CD4-positive, alpha-beta memory T cell (primary cell): ENCODE data around the gene TMEM86A. TPM values are rescaled to one million over a fixed set of nuclear protein-coding genes. Genes with fewer than 3 reads are reported as not detected.
"Not testable (repeated sequence)": the region's sequence is repeated elsewhere in the genome, so short reads cannot be mapped to it uniquely, and the experiment has no call there.

Source experiments
- CTCF ChIA-PET: fragments of 350-600 bp; sonication (Branson Sonifier 250); formaldehyde crosslinking; loops from one replicate; lab custom pipeline; 2021; ENCODE audit warnings: inconsistent platforms; ENCODE audit not compliant: partially characterized antibody; lab: Charles Lee
- POLR2A ChIA-PET: fragments of 350-600 bp; sonication (Branson Sonifier 250); formaldehyde crosslinking; loops from one replicate; lab custom pipeline; 2021; ENCODE audit not compliant: partially characterized antibody; lab: Charles Lee
- DNase-seq, 5 donors: peaks; one replicate each; pipeline versions ENCODE4 v3.0.0 to v3.0.0-alpha.2; 2020 to 2022; ENCODE audit warnings: mixed read lengths in 1 of 5
- H3K27ac ChIP-seq: one replicate; pipeline ENCODE4 v1.7.0; 2013; ENCODE audit warnings: low read depth, low read length
- H3K27me3 ChIP-seq: 2 replicates; pipeline ENCODE4 v1.7.0; 2013; ENCODE audit warnings: mild to moderate bottlenecking, low read length, moderate library complexity; ENCODE audit not compliant: insufficient read depth
- H3K36me3 ChIP-seq: 2 replicates; pipeline ENCODE4 v1.7.0; 2013; ENCODE audit warnings: mild to moderate bottlenecking, low read length, moderate library complexity; ENCODE audit not compliant: insufficient read depth
- H3K4me1 ChIP-seq: 2 replicates; pipeline ENCODE4 v1.7.0; 2013; ENCODE audit warnings: mild to moderate bottlenecking, low read length, moderate library complexity; ENCODE audit not compliant: insufficient read depth
- H3K4me3 ChIP-seq, 2 donors: one replicate each; pipeline ENCODE4 v1.7.0; 2013; ENCODE audit warnings: low read length in 2 of 2, mild to moderate bottlenecking in 1 of 2
- H3K9me3 ChIP-seq, 2 donors: one replicate each; pipeline ENCODE4 v1.7.0; 2013; ENCODE audit warnings: low read length in 2 of 2, control low read depth in 1 of 2; ENCODE audit not compliant: control insufficient read depth in 1 of 2
- H3K27ac Mint-ChIP-seq, 7 donors: one replicate each; pipeline ENCODE4 v1.8.0; 2020 to 2021; ENCODE audit warnings: mixed read lengths in 7 of 7, mild to moderate bottlenecking in 6 of 7, inconsistent platforms in 3 of 7, moderate library complexity in 3 of 7
- H3K27me3 Mint-ChIP-seq, 2 donors: one replicate each; pipeline ENCODE4 v1.8.0; 2020 to 2021; ENCODE audit warnings: mixed read lengths in 2 of 2
- H3K36me3 Mint-ChIP-seq, 2 donors: one replicate each; pipeline ENCODE4 v1.8.0; 2020 to 2021; ENCODE audit warnings: mixed read lengths in 2 of 2, inconsistent platforms in 1 of 2, mild to moderate bottlenecking in 1 of 2
- H3K4me1 Mint-ChIP-seq, 4 donors: one replicate each; pipeline ENCODE4 v1.8.0; 2020 to 2021; ENCODE audit warnings: mixed read lengths in 4 of 4, mild to moderate bottlenecking in 1 of 4
- H3K4me3 Mint-ChIP-seq, 8 donors: one replicate each; pipeline ENCODE4 v1.8.0; 2020 to 2021; ENCODE audit warnings: mixed read lengths in 8 of 8, mild to moderate bottlenecking in 7 of 8, moderate library complexity in 6 of 8, inconsistent platforms in 3 of 8
- H3K9me3 Mint-ChIP-seq, 8 donors: one replicate each; pipeline ENCODE4 v1.8.0; 2020 to 2021; ENCODE audit warnings: mixed read lengths in 8 of 8, mild to moderate bottlenecking in 5 of 8, inconsistent platforms in 3 of 8, moderate library complexity in 1 of 8
- intact Hi-C: fragments of 100-400 bp; cut with micrococcal nuclease; formaldehyde crosslinking; loops from one replicate; pipeline ENCODE4 v1.15.1; 2023
- polyA plus RNA-seq, 2 donors: library from polyadenylated mRNA; unstranded; fragments of 300-500 nt; fragmentation: Illumina TruSeq; gene quantifications; one replicate each; pipeline ENCODE4 v1.2.3, GENCODE V29; 2021
- total RNA-seq, 2 experiments: library from RNA; stranded (reverse); gene quantifications; one replicate each; pipeline ENCODE4 v1.2.3, GENCODE V29; 2021

Gene TMEM86A
- total and polyA plus RNA-seq, 4 experiments from 2014 or later = 0.76 to 4.0 (median 1.7) TPM

GRCh38 chr11:18682466-18682865, 16.1 kb upstream of the TMEM86A start:
- peaks cover 0 to 10% (median 1%) of the 10 kb centered on the region in 4 donors for H3K4me1 Mint-ChIP-seq
- H3K27me3 ChIP-seq = no peaks in the 10 kb centered on the region
- intact Hi-C loops = no loop called here
- H3K4me3 Mint-ChIP-seq = no peak overlapping the region
- peaks cover 0 to 1% of the 10 kb centered on the region in 2 donors for H3K27me3 Mint-ChIP-seq
- H3K36me3 Mint-ChIP-seq = no peaks in the 10 kb centered on the region
- no peak overlapping the region for H3K27ac Mint-ChIP-seq
- no peaks in the 10 kb centered on the region for H3K4me1 ChIP-seq
- ChIA-PET POLR2A (interaction anchor here (0.5 to 1.0 kb wide), 2 partner anchors 16 to 178 kb away, joined by 3 read pairs; partner anchors contain the start of gene TMEM86A), CTCF (interaction anchor here (1.3 kb wide), 1 partner anchor 48 kb away, joined by 3 read pairs; no protein-coding TSS in a partner anchor)
- DNase-seq = no peak
- no peak overlapping the region for H3K4me3 ChIP-seq
- H3K9me3 ChIP-seq = no peaks in the 10 kb centered on the region
- no peak overlapping the region for H3K27ac ChIP-seq
- H3K36me3 ChIP-seq = no peaks in the 10 kb centered on the region
- H3K9me3 Mint-ChIP-seq = no peaks in the 10 kb centered on the region

GRCh38 chr11:18684267-18684666, 14.3 kb upstream of the TMEM86A start:
- H3K36me3 ChIP-seq = no peaks in the 10 kb centered on the region
- peaks cover 0 to 4% (median 1%) of the 10 kb centered on the region in 4 donors for H3K4me1 Mint-ChIP-seq
- intact Hi-C loops = no loop called here
- no peak for DNase-seq
- H3K27me3 Mint-ChIP-seq = no peaks in the 10 kb centered on the region
- ChIA-PET CTCF (interaction anchor here (1.2 kb wide), 1 partner anchor 48 kb away, joined by 3 read pairs; no protein-coding TSS in a partner anchor), POLR2A (no interaction called here)
- H3K9me3 Mint-ChIP-seq = no peaks in the 10 kb centered on the region
- no peaks in the 10 kb centered on the region for H3K27me3 ChIP-seq
- H3K4me3 ChIP-seq = no peak overlapping the region
- H3K9me3 ChIP-seq = no peaks in the 10 kb centered on the region
- no peak overlapping the region for H3K4me3 Mint-ChIP-seq
- no peaks in the 10 kb centered on the region for H3K36me3 Mint-ChIP-seq
- H3K27ac Mint-ChIP-seq = no peak overlapping the region
- H3K27ac ChIP-seq = no peak overlapping the region
- H3K4me1 ChIP-seq = no peaks in the 10 kb centered on the region

- H3K36me3 Mint-ChIP-seq, CTCF ChIA-PET, H3K9me3 Mint-ChIP-seq, H3K4me3 ChIP-seq, DNase-seq, H3K27ac Mint-ChIP-seq, H3K27ac ChIP-seq, intact Hi-C loops, H3K27me3 Mint-ChIP-seq, H3K9me3 ChIP-seq, H3K4me1 Mint-ChIP-seq, H3K4me3 Mint-ChIP-seq, POLR2A ChIA-PET, H3K36me3 ChIP-seq, H3K27me3 ChIP-seq, H3K4me1 ChIP-seq: not testable (repeated sequence)
Measured at GRCh38 chr11:18691467-18692140, 7.0 kb upstream of the TMEM86A start.

GRCh38 chr11:18692941-18693760, 5.4 kb upstream of the TMEM86A start:
- POLR2A ChIA-PET = no interaction called here
- Histone ChIP-seq H3K4me1 (peaks cover 4% of the 10 kb centered on the region), H3K27ac (no peak overlapping the region), H3K9me3 (no peaks in the 10 kb centered on the region), H3K36me3 (no peaks in the 10 kb centered on the region), H3K27me3 (no peaks in the 10 kb centered on the region), H3K4me3 (no peak overlapping the region)
- intact Hi-C loops = no loop called here
- DNase-seq = no peak
- Mint-ChIP-seq H3K36me3 (no peaks in the 10 kb centered on the region), H3K4me3 (no peak overlapping the region), H3K27ac (peak overlapping the region in 1 of 7 donors; percentile 15), H3K4me1 (peaks cover 5 to 9% (median 6%) of the 10 kb centered on the region in 4 donors), H3K27me3 (no peaks in the 10 kb centered on the region), H3K9me3 (no peaks in the 10 kb centered on the region)
- CTCF ChIA-PET = no interaction called here

GRCh38 chr11:18696638-18697225, 1.8 kb upstream of the TMEM86A start:
- no peaks in the 10 kb centered on the region for H3K9me3 ChIP-seq
- Mint-ChIP-seq H3K4me1 (peaks cover 12 to 22% (median 18%) of the 10 kb centered on the region in 4 donors), H3K9me3 (no peaks in the 10 kb centered on the region), H3K4me3 (peak overlapping the region in 1 of 8 donors; percentile 30), H3K27ac (peak overlapping the region in 4 of 7 donors; percentile 18 to 78 (median 55)), H3K36me3 (no peaks in the 10 kb centered on the region), H3K27me3 (no peaks in the 10 kb centered on the region)
- ChIA-PET CTCF (interaction anchor here (1.0 to 1.5 kb wide), 2 partner anchors 24 to 34 kb away, joined by 4 to 5 read pairs; no protein-coding TSS in a partner anchor), POLR2A (interaction anchor here (1.3 kb wide), 1 partner anchor 62 kb away, joined by 3 read pairs; the partner anchor contains the start of gene SPTY2D1)
- intact Hi-C loops = loop anchor here (5.0 kb wide), 1 partner anchor 109 kb away; the partner anchor contains the start of gene UEVLD
- H3K4me1 ChIP-seq = peaks cover 15% of the 10 kb centered on the region
- no peaks in the 10 kb centered on the region for H3K36me3 ChIP-seq
- no peak overlapping the region for H3K4me3 ChIP-seq
- no peak overlapping the region for H3K27ac ChIP-seq
- no peak for DNase-seq
- H3K27me3 ChIP-seq = no peaks in the 10 kb centered on the region

- intact Hi-C loops = loop anchor here (5.0 kb wide), 1 partner anchor 110 kb away; the partner anchor contains the start of gene UEVLD
- no peak overlapping the region for H3K27ac ChIP-seq
- H3K27me3 ChIP-seq = no peaks in the 10 kb centered on the region
- H3K4me1 ChIP-seq = peaks cover 15% of the 10 kb centered on the region
- ChIA-PET CTCF (interaction anchor here (1.0 to 1.8 kb wide), 4 partner anchors 9 to 34 kb away, joined by 4 to 12 read pairs (median 6); no protein-coding TSS in a partner anchor), POLR2A (interaction anchor here (0.5 to 2.0 kb wide), 8 partner anchors 8 to 304 kb away, joined by 3 to 12 read pairs (median 4); partner anchors contain the start of gene SPTY2D1)
- Mint-ChIP-seq H3K4me1 (peaks cover 12 to 22% (median 18%) of the 10 kb centered on the region in 4 donors), H3K9me3 (no peaks in the 10 kb centered on the region), H3K27ac (peak overlapping the region; percentile 44 to 95 (median 90)), H3K27me3 (no peaks in the 10 kb centered on the region), H3K36me3 (no peaks in the 10 kb centered on the region), H3K4me3 (peak overlapping the region in 4 of 8 donors; percentile 69 to 86 (median 80))
- no peak overlapping the region for H3K4me3 ChIP-seq
- no peaks in the 10 kb centered on the region for H3K36me3 ChIP-seq
- H3K9me3 ChIP-seq = no peaks in the 10 kb centered on the region
- DNase-seq = no peak
Measured at GRCh38 chr11:18697576-18697975, 1.0 kb upstream of the TMEM86A start.
